OCI-LY3 (cell line): ENCODE results near the gene HTR3E.
"Not testable (repeated sequence)": the region's sequence is repeated elsewhere in the genome, so short reads cannot be mapped to it uniquely, and the experiment has no call there.

Experiments
- H2AFZ ChIP-seq: fragments of 200-600, 300-600 bp; shearing (Covaris generic); 2 replicates; pipeline ENCODE4 v1.6.0; 2014; ENCODE audit warnings: antibody characterized with exemption, low read depth, low read length
- H3K27ac ChIP-seq: fragments of 200-600, 300-600 bp; sonication (generic); 2 replicates; pipeline ENCODE4 v1.5.1; 2014; ENCODE audit warnings: mild to moderate bottlenecking, low read length, moderate library complexity, mixed read lengths
- H3K27me3 ChIP-seq: fragments of 200-600, 300-600 bp; sonication (generic); 2 replicates; pipeline ENCODE4 v1.6.1; 2014; ENCODE audit warnings: low read depth, low read length, mixed read lengths
- H3K36me3 ChIP-seq: fragments of 200-600, 300-600 bp; sonication (generic); replicated peaks from 2 replicates; pipeline ENCODE3; 2014; ENCODE audit warnings: low read depth, low read length, mixed read lengths
- H3K4me1 ChIP-seq: fragments of 300-600, 200-600 bp; sonication (generic); 2 replicates; pipeline ENCODE4 v1.6.1; 2014; ENCODE audit warnings: low read length, mixed read lengths
- H3K4me2 ChIP-seq: fragments of 200-600, 300-600 bp; sonication (generic); 2 replicates; pipeline ENCODE4 v1.6.1; 2014; ENCODE audit warnings: low read length, mixed read lengths
- H3K4me3 ChIP-seq: fragments of 300-600, 200-600 bp; sonication (generic); 2 replicates; pipeline ENCODE4 v1.5.1; 2014; ENCODE audit warnings: antibody characterized with exemption, mild to moderate bottlenecking, low read length, moderate library complexity
- H3K79me2 ChIP-seq: fragments of 300-600, 200-600 bp; shearing (Covaris generic); 2 replicates; pipeline ENCODE4 v1.6.1; 2014; ENCODE audit warnings: mild to moderate bottlenecking, low read length, mixed read lengths
- H3K9ac ChIP-seq: fragments of 300-600, 200-600 bp; shearing (Covaris generic); 2 replicates; pipeline ENCODE4 v1.6.0; 2014; ENCODE audit warnings: mild to moderate bottlenecking, low read length, moderate library complexity
- H3K9me3 ChIP-seq: fragments of 200-600, 300-600 bp; shearing (Covaris generic); 2 replicates; pipeline ENCODE4 v1.6.1; 2014; ENCODE audit warnings: low read length, mixed read lengths; ENCODE audit not compliant: insufficient read depth
- H4K20me1 ChIP-seq: fragments of 200-600, 300-600 bp; sonication (generic); 2 replicates; pipeline ENCODE4 v1.6.1; 2016; ENCODE audit warnings: low read length, mixed read lengths; ENCODE audit not compliant: insufficient read depth
- CTCF ChIP-seq: fragments of 200-600, 300-600 bp; sonication (generic); IDR thresholded peaks from 2 replicates; pipeline ENCODE4 v1.5.1; 2014; ENCODE audit warnings: antibody characterized with exemption, low read length, low read depth
- EZH2phosphoT487 ChIP-seq: fragments of 200-600 bp; shearing (Covaris generic); IDR thresholded peaks from 2 replicates; pipeline ENCODE4 v1.6.1; 2018; ENCODE audit warnings: antibody characterized with exemption, mixed run types, low read depth

Gene HTR3E

GRCh38 chr3:184110316-184110725 lies 13.5 kb downstream of the HTR3E start:
- TF ChIP-seq CTCF: no peak
- Histone ChIP-seq H3K36me3 (no peaks in the 10 kb centered on the region), H3K9me3 (no peaks in the 10 kb centered on the region), H3K27ac (no peak overlapping the region), H2AFZ (no peak overlapping the region), H3K9ac (no peak overlapping the region), H3K4me3 (no peak overlapping the region), H4K20me1 (no peaks in the 10 kb centered on the region), H3K79me2 (no peaks in the 10 kb centered on the region), H3K27me3 (peaks cover 8% of the 10 kb centered on the region; the same call in 1 of the 2 replicates), H3K4me1 (no peaks in the 10 kb centered on the region), H3K4me2 (no peak overlapping the region)

GRCh38 chr3:184116017-184116416 lies 19.2 kb downstream of the HTR3E start:
- H3K9me3 ChIP-seq: no peaks in the 10 kb centered on the region
- TF ChIP-seq CTCF (no peak), EZH2phosphoT487 (no peak)
- no peak overlapping the region for H3K27ac ChIP-seq
- no peaks in the 10 kb centered on the region for H3K36me3 ChIP-seq
- no peak overlapping the region for H3K4me2 ChIP-seq
- no peaks in the 10 kb centered on the region for H4K20me1 ChIP-seq
- H3K4me3 ChIP-seq: no peak overlapping the region
- H3K27me3 ChIP-seq: peaks cover 24% of the 10 kb centered on the region
- no peak overlapping the region for H3K9ac ChIP-seq
- H2AFZ ChIP-seq: no peak overlapping the region
- H3K4me1 ChIP-seq: peaks cover 2% of the 10 kb centered on the region; the same call in 1 of the 2 replicates
- no peaks in the 10 kb centered on the region for H3K79me2 ChIP-seq

GRCh38 chr3:184117636-184118035 lies 20.8 kb downstream of the HTR3E start:
- H3K27me3 ChIP-seq: peaks cover 22% of the 10 kb centered on the region
- no peak overlapping the region for H3K4me3 ChIP-seq
- no peak for TF ChIP-seq CTCF
- TF ChIP-seq EZH2phosphoT487: no peak
- H2AFZ ChIP-seq: no peak overlapping the region
- no peaks in the 10 kb centered on the region for H3K36me3 ChIP-seq
- H4K20me1 ChIP-seq: no peaks in the 10 kb centered on the region
- no peak overlapping the region for H3K9ac ChIP-seq
- no peaks in the 10 kb centered on the region for H3K79me2 ChIP-seq
- no peak overlapping the region for H3K4me2 ChIP-seq
- peaks cover 2% of the 10 kb centered on the region; the same call in 1 of the 2 replicates for H3K4me1 ChIP-seq
- no peaks in the 10 kb centered on the region for H3K9me3 ChIP-seq
- H3K27ac ChIP-seq: no peak overlapping the region

GRCh38 chr3:184121031-184121430 lies 24.2 kb downstream of the HTR3E start:
- not testable (repeated sequence) for H3K4me3 ChIP-seq, H4K20me1 ChIP-seq, H3K36me3 ChIP-seq, H3K79me2 ChIP-seq, H3K27ac ChIP-seq, H3K9ac ChIP-seq, H2AFZ ChIP-seq, H3K4me2 ChIP-seq, H3K4me1 ChIP-seq, H3K27me3 ChIP-seq, H3K9me3 ChIP-seq

- Histone ChIP-seq H2AFZ (no peak overlapping the region), H3K27ac (no peak overlapping the region), H3K9me3 (no peaks in the 10 kb centered on the region), H3K79me2 (no peaks in the 10 kb centered on the region), H3K4me2 (no peak overlapping the region), H3K9ac (no peak overlapping the region), H3K4me1 (no peaks in the 10 kb centered on the region), H3K36me3 (no peaks in the 10 kb centered on the region), H3K27me3 (no peaks in the 10 kb centered on the region), H4K20me1 (no peaks in the 10 kb centered on the region), H3K4me3 (no peak overlapping the region)
- no peak for TF ChIP-seq CTCF
- no peak for TF ChIP-seq EZH2phosphoT487
Measured at GRCh38 chr3:184126006-184126405, 29.1 kb downstream of the HTR3E start.
